Activated CD4-positive, alpha-beta T cell treated with anti-CD3 and anti-CD28 coated beads for 36 hours (primary cell): ENCODE measurements around the gene ARPC2. TPM values are rescaled to one million over a fixed set of nuclear protein-coding genes. Genes with fewer than 3 reads are reported as not detected.

Source experiments
- ATAC-seq: fragments of 200-7000 bp; cut with Tn5 transposase; one replicate; pipeline ENCODE4 v1.10.0; 2021; ENCODE audit warnings: mild to moderate bottlenecking, moderate library complexity
- CTCF ChIA-PET: fragments of 350-600 bp; sonication (Branson Sonifier 250); formaldehyde crosslinking; loops from one replicate; lab custom pipeline; 2021; ENCODE audit warnings: antibody characterized with exemption; lab: Charles Lee
- POLR2A ChIA-PET: fragments of 350-600 bp; sonication (Branson Sonifier 250); formaldehyde crosslinking; loops from one replicate; lab custom pipeline; 2021; ENCODE audit warnings: antibody characterized with exemption, inconsistent platforms; lab: Charles Lee
- DNase-seq: peaks from one replicate; pipeline ENCODE4 v3.0.0-alpha.2; 2020
- H3K27ac Mint-ChIP-seq: one replicate; pipeline ENCODE4 v1.8.0; 2021; ENCODE audit warnings: mixed read lengths
- H3K27me3 Mint-ChIP-seq: one replicate; pipeline ENCODE4 v1.8.0; 2021; ENCODE audit warnings: mixed read lengths
- H3K36me3 Mint-ChIP-seq: one replicate; pipeline ENCODE4 v1.8.0; 2021; ENCODE audit warnings: low read depth, mixed read lengths
- H3K4me1 Mint-ChIP-seq: one replicate; pipeline ENCODE4 v1.8.0; 2021; ENCODE audit warnings: mixed read lengths
- H3K4me3 Mint-ChIP-seq: one replicate; pipeline ENCODE4 v1.8.0; 2021; ENCODE audit warnings: mild to moderate bottlenecking, moderate library complexity, mixed read lengths
- H3K9me3 Mint-ChIP-seq: one replicate; pipeline ENCODE4 v1.8.0; 2021; ENCODE audit warnings: low read depth, mixed read lengths
- intact Hi-C, 2 experiments: fragments of 100-400 bp; cut with DNase I in 1 of 2; cut with micrococcal nuclease in 1 of 2; formaldehyde crosslinking; loops; one replicate each; pipeline versions ENCODE4 v1.14.2 to v1.15.1; 2022 to 2024; cut with DNase I, micrococcal nuclease
- total RNA-seq, 2 experiments: library from RNA; stranded (reverse); gene quantifications; one replicate each; pipeline ENCODE4 v1.2.3, GENCODE V29; 2021

Gene ARPC2
- total RNA-seq, 2 experiments from 2014 or later, result 563 to 632 TPM

- H3K27ac Mint-ChIP-seq, result no peak overlapping the region
- intact Hi-C loops, result no loop called here
These were observed 58.5 kb downstream of the ARPC2 start for GRCh38 chr2:218275371-218276072.

GRCh38 chr2:218276986-218277755, 60.2 kb downstream of the ARPC2 start:
- intact Hi-C loops, result no loop called here

More at GRCh38 chr2:218275371-218276072, 58.5 kb downstream of the ARPC2 start:
- Mint-ChIP-seq H3K4me3 (no peak overlapping the region), H3K36me3 (peaks cover 49% of the 10 kb centered on the region), H3K27me3 (no peaks in the 10 kb centered on the region), H3K9me3 (no peaks in the 10 kb centered on the region), H3K4me1 (peaks cover 20% of the 10 kb centered on the region)
- ChIA-PET POLR2A (interaction anchor here (0.6 to 1.4 kb wide), 4 partner anchors 10 to 236 kb away, joined by 3 to 4 read pairs (median 3); no protein-coding TSS in a partner anchor), CTCF (interaction anchor here (0.8 to 7.4 kb wide), 9 partner anchors 12 to 118 kb away, joined by 3 to 205 read pairs (median 4); partner anchors contain the start of genes CATIP and TMBIM1)
- no peak for ATAC-seq
- no peak for DNase-seq

GRCh38 chr2:218277921-218278320, 60.9 kb downstream of the ARPC2 start:
- no peak for ATAC-seq
- ChIA-PET POLR2A (no interaction called here), CTCF (no interaction called here)

More at GRCh38 chr2:218276986-218277755, 60.2 kb downstream of the ARPC2 start:
- Mint-ChIP-seq H3K36me3 (peaks cover 50% of the 10 kb centered on the region), H3K4me3 (no peak overlapping the region), H3K27me3 (no peaks in the 10 kb centered on the region), H3K27ac (peak overlapping the region; percentile 37), H3K9me3 (no peaks in the 10 kb centered on the region), H3K4me1 (peaks cover 10% of the 10 kb centered on the region)
- DNase-seq, result no peak
- POLR2A ChIA-PET, result no interaction called here
- ATAC-seq, result no peak
- CTCF ChIA-PET, result interaction anchor here (0.6 to 7.4 kb wide), 2 partner anchors 10 to 57 kb away, joined by 4 to 205 read pairs; partner anchors contain the start of gene TMBIM1

GRCh38 chr2:218278531-218279360, 61.8 kb downstream of the ARPC2 start:
- H3K4me1 Mint-ChIP-seq, result peaks cover 15% of the 10 kb centered on the region
- no peaks in the 10 kb centered on the region for H3K27me3 Mint-ChIP-seq
- POLR2A ChIA-PET, result no interaction called here

More at GRCh38 chr2:218277921-218278320, 60.9 kb downstream of the ARPC2 start:
- H3K27ac Mint-ChIP-seq, result no peak overlapping the region
- no peak for DNase-seq
- H3K4me1 Mint-ChIP-seq, result peaks cover 9% of the 10 kb centered on the region
- intact Hi-C loops, result no loop called here
- H3K27me3 Mint-ChIP-seq, result no peaks in the 10 kb centered on the region
- peaks cover 50% of the 10 kb centered on the region for H3K36me3 Mint-ChIP-seq
- no peaks in the 10 kb centered on the region for H3K9me3 Mint-ChIP-seq
- no peak overlapping the region for H3K4me3 Mint-ChIP-seq

DNA sequence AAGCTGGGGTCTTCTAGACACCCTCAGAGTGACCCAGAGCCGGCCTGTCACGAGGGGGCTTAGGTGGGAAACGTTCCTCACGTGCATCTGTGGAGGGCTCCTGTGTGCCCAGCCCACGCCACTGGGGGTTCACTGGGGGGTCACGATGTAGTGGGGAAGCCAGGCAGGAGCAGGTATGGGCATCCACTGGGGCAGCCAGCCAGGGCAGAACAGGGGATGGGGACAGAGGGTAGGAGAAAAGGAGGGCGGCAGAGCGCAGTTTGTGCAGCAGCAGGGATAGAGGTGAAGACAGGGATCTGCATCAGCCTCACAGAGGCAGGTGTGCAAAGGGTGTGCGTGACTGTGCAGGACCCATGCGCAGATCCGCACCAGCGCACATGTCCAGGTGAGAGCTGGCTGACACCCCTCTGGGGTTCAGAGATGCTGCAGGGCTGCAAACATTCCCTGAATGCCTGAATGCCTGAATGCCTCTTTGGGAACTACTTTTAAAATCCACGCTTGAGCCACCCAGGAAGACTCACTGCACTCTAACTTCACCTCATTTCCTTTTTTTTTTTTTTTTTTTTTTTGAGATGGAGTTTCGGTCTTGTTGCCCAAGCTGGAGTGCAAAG, 63.4 kb downstream of the ARPC2 start:
- ATAC-seq, result no peak
- peaks cover 31% of the 10 kb centered on the region for H3K4me1 Mint-ChIP-seq
- no peaks in the 10 kb centered on the region for H3K27me3 Mint-ChIP-seq
- ChIA-PET CTCF (interaction anchor here (0.7 to 13.7 kb wide), 2 partner anchors 7 to 116 kb away, joined by 3 to 205 read pairs; partner anchors contain the start of genes AAMP and PNKD), POLR2A (no interaction called here)
- H3K36me3 Mint-ChIP-seq, result peaks cover 38% of the 10 kb centered on the region
- H3K27ac Mint-ChIP-seq, result no peak overlapping the region
- intact Hi-C loops, result no loop called here
- no peaks in the 10 kb centered on the region for H3K9me3 Mint-ChIP-seq
- DNase-seq, result no peak
- no peak overlapping the region for H3K4me3 Mint-ChIP-seq

More at GRCh38 chr2:218278531-218279360, 61.8 kb downstream of the ARPC2 start:
- intact Hi-C loops, result no loop called here
- H3K4me3 Mint-ChIP-seq, result no peak overlapping the region
- H3K9me3 Mint-ChIP-seq, result no peaks in the 10 kb centered on the region
- CTCF ChIA-PET, result interaction anchor here (0.6 kb wide), 1 partner anchor 106 kb away, joined by 3 read pairs; no protein-coding TSS in a partner anchor
- ATAC-seq, result no peak
- H3K36me3 Mint-ChIP-seq, result peaks cover 48% of the 10 kb centered on the region
- DNase-seq, result no peak
- peak overlapping the region; percentile 19 for H3K27ac Mint-ChIP-seq

- H3K27me3 Mint-ChIP-seq, result no peaks in the 10 kb centered on the region
- ATAC-seq, result no peak
- H3K9me3 Mint-ChIP-seq, result no peaks in the 10 kb centered on the region
- ChIA-PET CTCF (interaction anchor here (0.8 to 13.7 kb wide), 3 partner anchors 8 to 113 kb away, joined by 3 to 205 read pairs (median 10); partner anchors contain the start of genes AAMP, PNKD and TMBIM1), POLR2A (no interaction called here)
- H3K4me3 Mint-ChIP-seq, result no peak overlapping the region
- intact Hi-C loops, result no loop called here
- no peak for DNase-seq
- peaks cover 42% of the 10 kb centered on the region for H3K4me1 Mint-ChIP-seq
- H3K27ac Mint-ChIP-seq, result peak overlapping the region; percentile 69
- peaks cover 37% of the 10 kb centered on the region for H3K36me3 Mint-ChIP-seq
These were observed 64.5 kb downstream of the ARPC2 start for GRCh38 chr2:218281449-218281848.

GRCh38 chr2:218282173-218282991, 65.4 kb downstream of the ARPC2 start:
- POLR2A ChIA-PET, result no interaction called here
- Mint-ChIP-seq H3K27me3 (no peaks in the 10 kb centered on the region), H3K4me3 (no peak overlapping the region), H3K9me3 (no peaks in the 10 kb centered on the region), H3K4me1 (peaks cover 51% of the 10 kb centered on the region), H3K36me3 (peaks cover 28% of the 10 kb centered on the region), H3K27ac (peak overlapping the region; percentile 65)
- intact Hi-C loops, result no loop called here
- ATAC-seq (no peak), DNase-seq (no peak)
- CTCF ChIA-PET, result interaction anchor here (0.6 to 13.7 kb wide), 4 partner anchors 9 to 112 kb away, joined by 3 to 205 read pairs (median 6); partner anchors contain the start of genes AAMP, PNKD and TMBIM1

DNA sequence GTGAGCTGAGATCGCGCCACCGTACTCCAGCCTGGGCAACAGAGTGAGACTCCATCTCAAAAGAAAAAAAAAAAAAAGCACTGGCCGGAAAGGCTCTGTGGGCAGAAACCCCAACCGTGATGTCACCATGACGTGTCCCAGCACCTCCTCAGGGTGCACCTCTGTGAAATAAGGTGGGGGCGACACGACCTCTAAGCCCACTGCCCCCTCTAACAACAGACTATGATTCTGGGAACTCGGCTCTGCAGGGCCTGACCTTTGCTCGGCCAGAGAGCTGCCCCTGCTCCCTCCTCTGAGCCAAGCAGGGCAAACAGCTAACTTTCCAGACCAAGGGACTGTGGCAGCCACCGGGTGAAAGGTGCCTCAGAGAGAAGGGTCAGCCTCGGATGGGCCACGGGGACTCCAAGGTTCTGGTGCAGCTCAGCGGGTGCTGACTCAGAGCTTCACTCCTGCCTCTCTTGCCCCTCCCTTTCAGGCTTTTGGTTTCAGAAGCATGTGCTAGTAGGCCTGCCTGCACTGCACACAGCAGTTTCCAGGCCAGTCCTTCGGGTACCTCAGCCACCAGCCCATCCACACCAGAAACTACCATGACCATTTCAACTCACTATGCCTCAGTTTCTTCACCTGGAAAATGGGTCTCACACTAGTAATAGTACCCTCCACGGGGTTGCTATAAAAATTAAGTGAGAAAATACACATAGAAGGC, 67.3 kb downstream of the ARPC2 start:
- peaks cover 67% of the 10 kb centered on the region for H3K4me1 Mint-ChIP-seq
- H3K36me3 Mint-ChIP-seq, result peaks cover 23% of the 10 kb centered on the region
- H3K4me3 Mint-ChIP-seq, result peak overlapping the region; percentile 80
- ATAC-seq (peak; percentile 56), DNase-seq (peak; percentile 81)
- intact Hi-C loops, result no loop called here
- POLR2A ChIA-PET, result interaction anchor here (0.6 to 1.1 kb wide), 3 partner anchors 12 to 1779 kb away, joined by 3 read pairs; no protein-coding TSS in a partner anchor
- CTCF ChIA-PET, result interaction anchor here (0.6 to 13.7 kb wide), 3 partner anchors 11 to 1788 kb away, joined by 3 to 205 read pairs (median 4); partner anchors contain the start of genes AAMP and PNKD
- no peaks in the 10 kb centered on the region for H3K27me3 Mint-ChIP-seq
- no peaks in the 10 kb centered on the region for H3K9me3 Mint-ChIP-seq
- peak overlapping the region; percentile 99 for H3K27ac Mint-ChIP-seq

DNA sequence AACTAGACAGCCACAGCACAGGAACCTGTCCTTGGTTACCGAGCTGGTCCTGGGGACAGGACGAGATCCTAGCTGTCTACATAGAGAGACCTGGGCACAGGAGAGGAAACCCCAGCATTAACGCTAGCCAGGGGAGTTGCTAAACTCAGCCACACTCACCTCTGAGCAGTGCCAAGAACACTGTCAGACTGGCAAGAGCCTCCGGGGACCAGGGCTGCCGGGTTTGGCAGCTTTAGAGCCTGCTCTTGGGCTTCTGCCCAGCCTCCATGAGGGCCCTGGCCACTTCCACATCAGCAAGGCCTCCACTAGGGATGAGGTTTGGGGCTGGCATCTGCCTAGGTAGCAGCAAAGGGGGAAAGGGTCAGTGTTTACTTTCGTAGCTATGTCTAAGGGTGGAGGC, 68.6 kb downstream of the ARPC2 start:
- intact Hi-C loops, result loop anchor here (1.0 to 5.0 kb wide), 8 partner anchors 15 to 992 kb away; partner anchors contain the start of genes CNOT9 (in 2 of the 2), USP37 (in 2 of the 2), AAMP (in 1 of the 2) and ARPC2 (in 1 of the 2)
- POLR2A ChIA-PET, result interaction anchor here (0.6 to 2.9 kb wide), 4 partner anchors 10 to 297 kb away, joined by 3 to 24 read pairs (median 4); partner anchors contain the start of genes AAMP and PNKD
- CTCF ChIA-PET, result interaction anchor here (0.7 to 13.7 kb wide), 4 partner anchors 10 to 71 kb away, joined by 3 to 205 read pairs (median 6); partner anchors contain the start of genes AAMP, CATIP and PNKD
- DNase-seq, result no peak
- peak overlapping the region; percentile 99 for H3K27ac Mint-ChIP-seq
- no peaks in the 10 kb centered on the region for H3K9me3 Mint-ChIP-seq
- peaks cover 18% of the 10 kb centered on the region for H3K36me3 Mint-ChIP-seq
- peaks cover 80% of the 10 kb centered on the region for H3K4me1 Mint-ChIP-seq
- no peaks in the 10 kb centered on the region for H3K27me3 Mint-ChIP-seq
- ATAC-seq, result no peak
- peak overlapping the region; percentile 80 for H3K4me3 Mint-ChIP-seq
